Activated CD8-positive, alpha-beta memory T cell treated with anti-CD3 and anti-CD28 coated beads, Interleukin-2, amount 50 U/mL, for 4 hours (primary cell): ENCODE results near the gene GPI.

Source experiments
- DNase-seq: peaks from one replicate; pipeline ENCODE4 v3.0.0-alpha.2; 2020

GPI gene

GRCh38 chr19:34408411-34408810 is 43.4 kb downstream of the GPI start:
- no peak for DNase-seq

GRCh38 chr19:34409189-34410164 is 44.5 kb downstream of the GPI start:
- no peak for DNase-seq

GRCh38 chr19:34411216-34411615 is 46.2 kb downstream of the GPI start:
- no peak for DNase-seq

- DNase-seq = no peak
These were observed 51.1 kb downstream of the GPI start for GRCh38 chr19:34416021-34416545.

GRCh38 chr19:34418300-34418699 is 53.3 kb downstream of the GPI start:
- no peak for DNase-seq

- DNase-seq = no peak
These were observed 61.2 kb downstream of the GPI start for GRCh38 chr19:34426096-34426661.

- DNase-seq = no peak
These were observed 63.7 kb downstream of the GPI start for GRCh38 chr19:34428549-34429285.

GRCh38 chr19:34429553-34429952 is 64.6 kb downstream of the GPI start:
- no peak for DNase-seq

- DNase-seq = peak; percentile 22
These were observed 66.0 kb downstream of the GPI start for GRCh38 chr19:34430738-34431625.

GRCh38 chr19:34431681-34432402 is 66.8 kb downstream of the GPI start:
- no peak for DNase-seq

- DNase-seq = no peak
These were observed 67.8 kb downstream of the GPI start for GRCh38 chr19:34432797-34433196.

- no peak for DNase-seq
These were observed 71.7 kb downstream of the GPI start for GRCh38 chr19:34436716-34437115.

- DNase-seq = no peak
These were observed 83.2 kb downstream of the GPI start for GRCh38 chr19:34448191-34448590.
